Astrocyte of the hippocampus (primary cell): ENCODE measurements around the gene AP3M1.
A peak's percentile ranks its signal among the peaks of the same experiment; 100 is the strongest.

ENCODE experiments used
- DNase-seq: peaks from one replicate; pipeline ENCODE4 v3.0.0; 2011; ENCODE audit warnings: low read depth, low spot score

Gene AP3M1

DNA sequence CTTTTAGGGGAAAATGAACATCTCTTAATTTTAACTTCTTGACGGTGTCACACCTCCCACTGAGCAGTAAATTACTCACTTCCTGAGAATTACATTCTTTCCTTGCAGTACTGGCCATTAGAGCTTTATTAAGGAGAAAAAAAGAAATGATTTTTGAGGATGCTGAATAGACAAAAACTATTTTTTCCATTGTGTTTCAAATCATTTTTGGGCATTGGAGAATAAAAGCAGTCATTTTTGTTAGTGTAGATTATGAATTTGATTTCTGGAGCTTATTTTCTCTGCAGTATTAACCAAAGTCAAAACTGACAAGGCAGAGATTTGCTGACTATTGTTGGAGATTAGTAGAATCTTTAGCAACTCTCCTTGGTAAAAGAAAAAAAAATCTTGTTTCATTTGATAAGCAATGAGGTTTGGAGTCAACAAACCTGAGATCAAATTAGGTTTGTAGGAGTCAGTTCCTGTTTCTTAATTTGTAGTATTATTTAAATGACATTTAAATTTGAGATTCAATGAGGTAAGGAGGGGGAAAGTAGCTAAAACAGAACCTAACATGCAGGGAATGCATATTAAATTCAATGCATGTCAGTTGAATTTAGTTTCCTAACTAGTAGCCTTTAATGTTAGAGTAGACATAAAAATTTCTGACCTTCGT is 70.6 kb downstream of the AP3M1 start:
- peak; percentile 50 for DNase-seq

DNA sequence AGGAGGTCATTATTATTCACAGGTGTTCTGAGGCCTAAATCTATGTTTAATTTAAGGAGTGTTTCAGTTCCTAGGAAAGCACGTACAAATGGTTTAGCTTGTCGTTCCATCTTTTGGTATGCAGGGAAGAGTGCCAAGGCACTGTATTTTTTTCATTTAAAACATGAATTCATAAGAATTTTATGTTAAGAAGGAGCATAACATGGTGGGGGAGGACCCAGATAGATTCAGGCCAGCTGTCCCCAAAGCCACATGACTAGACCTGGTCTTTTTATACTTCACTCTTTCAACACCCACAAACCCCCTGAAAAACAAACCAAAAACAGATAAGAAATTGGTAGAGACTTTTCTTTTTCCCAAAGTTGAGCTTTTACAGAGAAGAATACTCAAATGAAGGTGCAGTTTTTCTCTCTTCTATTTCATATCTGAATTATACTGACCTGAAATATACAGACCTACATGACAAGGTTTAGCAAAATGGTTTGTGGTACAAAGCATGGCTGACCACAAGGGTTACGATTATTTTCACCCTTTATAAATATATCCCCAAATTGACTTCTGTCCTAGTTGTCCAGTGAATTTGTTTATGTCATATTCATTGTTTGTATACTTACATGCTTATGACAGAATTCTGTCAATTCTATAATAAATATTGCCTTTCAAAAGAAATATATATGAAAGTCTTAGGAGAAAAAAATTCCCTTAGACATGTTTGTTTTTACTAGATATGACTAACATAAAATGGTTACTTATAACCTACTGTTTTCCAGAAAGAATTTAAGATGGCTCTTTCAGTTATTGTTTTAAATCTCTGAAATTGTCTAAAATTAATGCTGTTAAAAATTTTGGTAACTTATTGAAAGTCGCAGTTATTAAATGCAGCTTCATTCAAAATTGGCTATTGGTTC is 71.3 kb downstream of the AP3M1 start:
- DNase-seq: no peak

DNA sequence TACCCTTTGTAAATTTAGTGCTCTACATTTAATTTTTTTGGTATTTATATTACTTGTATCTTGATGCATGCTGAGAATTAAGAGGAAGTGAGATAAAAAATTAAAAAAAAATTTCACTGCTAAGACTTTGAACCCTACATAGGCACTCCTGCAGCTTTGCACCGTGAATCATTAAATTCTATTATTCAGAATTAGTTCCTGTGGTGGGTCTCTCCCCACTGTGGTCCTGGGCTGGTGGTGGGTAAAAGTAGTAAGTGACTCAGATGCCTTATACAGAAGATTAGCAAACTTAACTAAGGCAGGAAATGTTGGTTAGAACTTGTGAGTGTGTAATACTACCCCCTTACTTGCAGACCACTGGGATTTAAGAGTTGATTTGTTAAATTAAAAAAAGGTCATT is 72.6 kb downstream of the AP3M1 start:
- DNase-seq: peak; percentile 80

DNA sequence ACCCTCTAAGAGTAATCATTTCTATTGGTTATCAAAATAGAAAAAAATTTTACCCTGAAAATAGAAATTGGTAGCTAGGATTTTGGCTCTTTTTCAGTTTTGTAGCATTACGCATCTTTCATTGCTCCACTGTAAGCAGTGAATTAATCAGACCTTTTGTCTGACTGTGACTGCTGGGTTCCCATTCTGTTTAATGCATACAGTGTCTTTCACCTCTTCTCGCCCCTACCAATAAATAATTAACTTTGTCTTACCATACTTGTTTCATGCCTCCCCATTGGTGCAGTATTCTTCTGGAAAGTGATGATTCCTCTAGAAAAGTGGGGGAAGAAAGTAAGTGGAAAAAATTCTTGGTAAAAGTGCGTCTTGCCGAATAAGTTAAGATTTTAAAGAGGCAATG is 73.2 kb downstream of the AP3M1 start:
- no peak for DNase-seq

DNA sequence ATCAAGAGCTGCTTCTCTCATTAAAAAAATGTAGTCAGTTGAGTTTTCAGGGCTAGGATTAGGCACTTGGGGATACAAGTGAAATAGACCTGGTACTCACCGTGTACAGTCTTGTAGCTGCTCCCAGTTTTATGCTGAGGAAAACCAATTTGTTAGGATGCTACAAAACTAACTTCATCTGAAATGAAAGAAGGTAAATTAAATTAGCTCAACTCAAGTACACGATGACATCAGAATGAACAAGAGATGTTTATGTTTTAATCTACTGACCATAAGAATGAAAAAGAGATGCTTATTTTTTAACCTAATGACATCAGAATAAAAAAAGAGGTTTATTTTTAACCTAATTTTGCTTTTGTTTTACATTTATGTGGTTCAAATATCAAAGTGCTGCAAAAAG is 73.7 kb downstream of the AP3M1 start:
- DNase-seq: no peak

DNA sequence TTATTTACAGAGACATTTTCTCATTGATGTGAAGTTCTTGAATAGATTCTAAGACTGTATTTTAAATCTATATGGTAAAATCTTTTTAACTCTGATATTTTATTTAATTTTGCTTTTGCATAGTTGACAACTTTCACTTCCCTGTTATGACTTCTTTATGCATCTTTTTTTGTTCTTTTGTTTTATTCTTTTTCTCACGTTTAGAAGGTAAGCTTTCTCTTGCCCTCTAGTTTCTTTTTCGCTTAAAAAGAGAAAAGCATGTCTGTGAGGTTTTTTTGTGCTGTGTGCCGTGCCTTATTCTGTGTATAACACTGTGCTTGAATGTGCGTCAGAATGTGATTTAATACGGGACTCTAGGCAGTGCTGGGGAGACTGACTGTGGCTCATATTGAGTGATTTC is 74.7 kb downstream of the AP3M1 start:
- DNase-seq: no peak

DNA sequence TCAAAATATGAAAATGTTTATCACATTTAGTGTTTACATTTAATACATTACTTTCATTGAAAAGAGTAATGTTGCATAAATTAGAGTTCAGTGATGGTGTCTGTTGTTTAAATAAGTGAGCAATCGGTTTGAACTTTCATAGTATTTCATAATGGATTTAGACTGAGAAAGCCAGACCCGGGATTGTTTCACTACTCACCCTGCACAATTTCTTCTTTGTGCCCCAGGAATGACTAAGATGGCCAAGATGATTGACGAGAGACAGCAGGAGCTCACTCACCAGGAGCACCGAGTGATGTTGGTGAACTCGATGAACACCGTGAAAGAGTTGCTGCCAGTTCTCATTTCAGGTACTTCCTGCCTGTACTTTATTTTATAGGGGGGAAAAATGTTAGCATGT is 78.1 kb downstream of the AP3M1 start:
- peak; percentile 53 for DNase-seq

DNA sequence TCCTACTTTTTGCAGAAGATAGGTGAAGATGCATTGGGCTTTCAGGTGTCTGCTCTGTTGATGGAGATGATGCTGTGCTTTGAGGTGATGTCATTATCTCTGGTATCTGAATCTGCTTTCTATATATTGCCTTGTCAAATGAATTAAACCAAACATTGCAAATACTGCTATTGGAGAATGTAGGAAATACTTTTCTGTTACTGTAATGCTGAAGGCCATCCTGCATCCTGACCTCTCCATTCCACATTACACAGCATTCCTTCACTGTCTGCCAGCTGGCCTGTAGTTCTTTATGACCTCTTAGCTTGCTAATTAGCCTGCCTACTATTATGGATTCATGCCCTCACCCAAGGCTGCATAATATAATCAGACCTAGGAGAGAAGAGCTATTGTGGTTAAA is 79.5 kb downstream of the AP3M1 start:
- DNase-seq: peak; percentile 80
